Vagina (tissue), 2 donors: ENCODE results near the gene ESRRA. TPM values are rescaled to one million over a fixed set of nuclear protein-coding genes. Genes with fewer than 3 reads are reported as not detected.
"Not testable (repeated sequence)": the region's sequence is repeated elsewhere in the genome, so short reads cannot be mapped to it uniquely, and the experiment has no call there.

Experiments used
- DNase-seq, 2 donors: peaks; one replicate each; pipeline ENCODE4 v3.0.0-alpha.2; 2017; ENCODE audit errors: extremely low spot score in 2 of 2
- H3K27ac ChIP-seq: fragments of 200-600 bp; sonication (generic); one replicate; pipeline ENCODE4 v1.5.1; 2019
- H3K27me3 ChIP-seq: fragments of 200-600 bp; sonication (generic); one replicate; pipeline ENCODE4 v1.5.1; 2019
- H3K36me3 ChIP-seq, 2 donors: fragments of 200-600 bp; sonication (generic); one replicate each; pipeline ENCODE4 v1.5.1; 2017 to 2019
- H3K4me1 ChIP-seq: fragments of 200-600 bp; sonication (generic); one replicate; pipeline ENCODE4 v1.5.1; 2019
- H3K4me3 ChIP-seq, 2 donors: fragments of 200-600 bp; sonication (generic); 1 replicate in 1 of 2; 2 replicates in 1 of 2; pipeline ENCODE4 v1.5.1; 2016 to 2019
- H3K9me3 ChIP-seq: fragments of 200-600 bp; sonication (generic); one replicate; pipeline ENCODE4 v1.5.1; 2019
- CTCF ChIP-seq, 3 experiments: fragments of 450-650 bp in 2 of 3; fragments of 200-600 bp in 1 of 3; sonication (generic) in 1 of 3; IDR thresholded peaks; one replicate each; pipeline ENCODE4 v1.5.1; 2017 to 2019; ENCODE audit warnings: antibody characterized with exemption in 3 of 3, mild to moderate bottlenecking in 2 of 3, moderate library complexity in 2 of 3
- POLR2A ChIP-seq, 2 donors: fragments of 450-650 bp; IDR thresholded peaks; one replicate each; pipeline ENCODE4 v1.6.1; 2017; ENCODE audit warnings: antibody characterized with exemption in 2 of 2, mild to moderate bottlenecking in 2 of 2, moderate library complexity in 2 of 2
- POLR2AphosphoS5 ChIP-seq, 2 donors: sonication (generic); formaldehyde crosslinking; IDR thresholded peaks; one replicate each; pipeline ENCODE4 v1.9.0; 2017; ENCODE audit warnings: antibody characterized with exemption in 2 of 2, mild to moderate bottlenecking in 2 of 2, low read depth in 1 of 2; ENCODE audit not compliant: insufficient read depth in 1 of 2
- intact Hi-C: fragments of 100-400 bp; cut with DNase I; formaldehyde crosslinking; loops from one replicate; pipeline ENCODE4 v1.15.1; 2023
- total RNA-seq: library from RNA; depleted of rRNA; stranded (reverse); fragments of >200 nt; gene quantifications from one replicate; pipeline ENCODE4 v1.2.3, GENCODE V29; 2016

The ESRRA gene
- total RNA-seq, 1 donor from 2014 or later, result 44.4 TPM

GRCh38 chr11:64312947-64313346 lies 7.6 kb downstream of the ESRRA start:
- no peak overlapping the region for H3K4me3 ChIP-seq
- TF ChIP-seq POLR2A (IDR thresholded peaks at IDR 0.05), result no peak
- no peak for TF ChIP-seq CTCF (IDR thresholded peaks at IDR 0.05)
- no peak for TF ChIP-seq POLR2AphosphoS5 (IDR thresholded peaks at IDR 0.05; ENCODE audit: insufficient read depth in 1 of 2, low read depth in 1 of 2)
- no peak for DNase-seq
- no peaks in the 10 kb centered on the region for H3K9me3 ChIP-seq
- intact Hi-C loops, result no loop called here
- peak overlapping the region; percentile 72 for H3K27ac ChIP-seq
- H3K4me1 ChIP-seq, result peaks cover 31% of the 10 kb centered on the region
- no peaks in the 10 kb centered on the region for H3K27me3 ChIP-seq
- H3K36me3 ChIP-seq, result peaks cover 0 to 21% of the 10 kb centered on the region in 2 donors

- Histone ChIP-seq H3K9me3 (no peaks in the 10 kb centered on the region), H3K27me3 (no peaks in the 10 kb centered on the region), H3K4me1 (peaks cover 33% of the 10 kb centered on the region), H3K4me3 (peak overlapping the region; percentile 22 to 29), H3K36me3 (peaks cover 0 to 21% of the 10 kb centered on the region in 2 donors), H3K27ac (peak overlapping the region; percentile 72)
- intact Hi-C loops, result no loop called here
- TF ChIP-seq CTCF (IDR thresholded peaks at IDR 0.05), result no peak
- TF ChIP-seq POLR2AphosphoS5 (IDR thresholded peaks at IDR 0.05; ENCODE audit: insufficient read depth in 1 of 2, low read depth in 1 of 2), result peak in 1 of 2 donors; percentile 55
- TF ChIP-seq POLR2A (IDR thresholded peaks at IDR 0.05), result no peak
- DNase-seq, result no peak
Measured at GRCh38 chr11:64313491-64314145, 8.3 kb downstream of the ESRRA start.

- H3K4me1 ChIP-seq, result peaks cover 40% of the 10 kb centered on the region
- intact Hi-C loops, result no loop called here
- no peaks in the 10 kb centered on the region for H3K9me3 ChIP-seq
- no peak for TF ChIP-seq CTCF (IDR thresholded peaks at IDR 0.05)
- TF ChIP-seq POLR2AphosphoS5 (IDR thresholded peaks at IDR 0.05; ENCODE audit: insufficient read depth in 1 of 2, low read depth in 1 of 2), result no peak
- no peak for TF ChIP-seq POLR2A (IDR thresholded peaks at IDR 0.05)
- peak overlapping the region; percentile 22 to 29 for H3K4me3 ChIP-seq
- no peak for DNase-seq
- peak overlapping the region; percentile 72 for H3K27ac ChIP-seq
- peaks cover 0 to 21% of the 10 kb centered on the region in 2 donors for H3K36me3 ChIP-seq
- H3K27me3 ChIP-seq, result no peaks in the 10 kb centered on the region
Measured at GRCh38 chr11:64314146-64314804, 9.0 kb downstream of the ESRRA start.

GRCh38 chr11:64314805-64315561 lies 9.7 kb downstream of the ESRRA start:
- H3K9me3 ChIP-seq, result no peaks in the 10 kb centered on the region
- H3K4me3 ChIP-seq, result no peak overlapping the region
- peaks cover 0 to 21% of the 10 kb centered on the region in 2 donors for H3K36me3 ChIP-seq
- no peak for TF ChIP-seq POLR2AphosphoS5 (IDR thresholded peaks at IDR 0.05; ENCODE audit: insufficient read depth in 1 of 2, low read depth in 1 of 2)
- TF ChIP-seq CTCF (IDR thresholded peaks at IDR 0.05), result no peak
- TF ChIP-seq POLR2A (IDR thresholded peaks at IDR 0.05), result no peak
- H3K27ac ChIP-seq, result peak overlapping the region; percentile 72
- no peak for DNase-seq
- H3K27me3 ChIP-seq, result no peaks in the 10 kb centered on the region
- intact Hi-C loops, result loop anchor here (5.0 kb wide), 1 partner anchor 37 kb away; no protein-coding TSS in a partner anchor
- peaks cover 47% of the 10 kb centered on the region for H3K4me1 ChIP-seq

- H3K4me3 ChIP-seq, DNase-seq, H3K27me3 ChIP-seq, H3K27ac ChIP-seq, H3K9me3 ChIP-seq: not testable (repeated sequence)
- H3K36me3 ChIP-seq, result peaks cover 0 to 25% of the 10 kb centered on the region in 2 donors
- intact Hi-C loops, result loop anchor here (2.0 to 5.0 kb wide), 2 partner anchors 36 to 75 kb away; partner anchors contain the start of gene FKBP2
- H3K4me1 ChIP-seq, result peaks cover 52% of the 10 kb centered on the region
Measured at GRCh38 chr11:64315667-64316526, 10.6 kb downstream of the ESRRA start.
